Fibroblast of lung (primary cell): ENCODE data around the gene GAPDHS. TPM values are rescaled to one million over a fixed set of nuclear protein-coding genes. Genes with fewer than 3 reads are reported as not detected.

Source experiments
- DNase-seq, 2 donors: peaks; one replicate each; pipeline versions ENCODE4 v3.0.0 to v3.0.0-alpha.2; 2010; ENCODE audit warnings: low read depth in 2 of 2
- H2AFZ ChIP-seq: 2 replicates; pipeline ENCODE4 v1.5.1; 2012; ENCODE audit warnings: low read length, control low read depth, inconsistent platforms
- H3K27ac ChIP-seq: 2 replicates; pipeline ENCODE4 v1.5.1; 2011; ENCODE audit warnings: low read length, control low read depth; ENCODE audit not compliant: insufficient read depth
- H3K27me3 ChIP-seq: 2 replicates; pipeline ENCODE4 v1.5.1; 2011; ENCODE audit warnings: mild to moderate bottlenecking, low read length; ENCODE audit not compliant: control insufficient read depth, insufficient read depth
- H3K36me3 ChIP-seq: 2 replicates; pipeline ENCODE4 v1.5.1; 2011; ENCODE audit warnings: low read length; ENCODE audit not compliant: control insufficient read depth, insufficient read depth
- H3K4me1 ChIP-seq: 2 replicates; pipeline ENCODE4 v1.5.1; 2011; ENCODE audit warnings: low read length; ENCODE audit not compliant: control insufficient read depth, insufficient read depth; ENCODE audit errors: extremely low read depth
- H3K4me2 ChIP-seq: 2 replicates; pipeline ENCODE4 v1.5.1; 2011; ENCODE audit warnings: low read length, control low read depth; ENCODE audit not compliant: insufficient read depth; ENCODE audit errors: extremely low read depth
- H3K4me3 ChIP-seq, 4 experiments: fragments of 200-600 bp in 1 of 4; sonication (generic) in 1 of 4; replicated peaks in 1 of 4; 2 replicates each; pipeline ENCODE4 v1.5.1; 2011 to 2016; ENCODE audit warnings: low read length in 4 of 4, low read depth in 3 of 4, mild to moderate bottlenecking in 3 of 4, control low read depth in 2 of 4, inconsistent platforms in 1 of 4, mixed read lengths in 1 of 4; ENCODE audit not compliant: insufficient read depth in 1 of 4; ENCODE audit errors: control extremely low read depth in 1 of 4
- H3K79me2 ChIP-seq: 2 replicates; pipeline ENCODE4 v1.5.1; 2012; ENCODE audit warnings: mild to moderate bottlenecking, low read length, inconsistent platforms; ENCODE audit not compliant: control insufficient read depth, insufficient read depth
- H3K9ac ChIP-seq: 2 replicates; pipeline ENCODE4 v1.5.1; 2011; ENCODE audit warnings: mild to moderate bottlenecking, low read length, control low read depth; ENCODE audit not compliant: insufficient read depth
- H3K9me3 ChIP-seq: 2 replicates; pipeline ENCODE4 v1.5.1; 2012; ENCODE audit warnings: low read depth, low read length; ENCODE audit not compliant: control insufficient read depth, insufficient read depth
- H4K20me1 ChIP-seq: 2 replicates; pipeline ENCODE4 v1.5.1; 2011; ENCODE audit warnings: low read length; ENCODE audit not compliant: control insufficient read depth, insufficient read depth; ENCODE audit errors: extremely low read depth
- EZH2 ChIP-seq: IDR thresholded peaks from 2 replicates; pipeline ENCODE4 v1.5.1; 2012; ENCODE audit warnings: low read length, control low read depth, mild to moderate bottlenecking; ENCODE audit errors: missing control alignments
- polyA plus RNA-seq, 2 donors: library from polyadenylated mRNA; depleted of rRNA in 1 of 2; stranded (reverse) in 1 of 2; unstranded in 1 of 2; fragments of >200 nt; gene quantifications; 2 replicates each; pipeline ENCODE4 v1.2.1, GENCODE V29; 2011 to 2012; ENCODE audit warnings: missing spikeins in 1 of 2
- total RNA-seq: library from RNA; depleted of rRNA; stranded (reverse); fragments of >200 nt; gene quantifications from 2 replicates; pipeline ENCODE4 v1.2.1, GENCODE V29; 2014
- TF ChIP-seq, protein P1 (sequence below), 2 donors: IDR thresholded peaks in 1 of 2; conservative IDR thresholded peaks in 1 of 2; 1 replicate in 1 of 2; 2 replicates in 1 of 2; pipeline ENCODE4 v1.5.1; 2011 to 2012; ENCODE audit warnings: low read length in 2 of 2, control low read depth in 1 of 2, inconsistent platforms in 1 of 2, low read depth in 1 of 2, mild to moderate bottlenecking in 1 of 2

GAPDHS gene
- total and polyA plus RNA-seq, 2 donors (not counting 1 experiment from before 2014, with no cell fraction given), result not detected

DNA sequence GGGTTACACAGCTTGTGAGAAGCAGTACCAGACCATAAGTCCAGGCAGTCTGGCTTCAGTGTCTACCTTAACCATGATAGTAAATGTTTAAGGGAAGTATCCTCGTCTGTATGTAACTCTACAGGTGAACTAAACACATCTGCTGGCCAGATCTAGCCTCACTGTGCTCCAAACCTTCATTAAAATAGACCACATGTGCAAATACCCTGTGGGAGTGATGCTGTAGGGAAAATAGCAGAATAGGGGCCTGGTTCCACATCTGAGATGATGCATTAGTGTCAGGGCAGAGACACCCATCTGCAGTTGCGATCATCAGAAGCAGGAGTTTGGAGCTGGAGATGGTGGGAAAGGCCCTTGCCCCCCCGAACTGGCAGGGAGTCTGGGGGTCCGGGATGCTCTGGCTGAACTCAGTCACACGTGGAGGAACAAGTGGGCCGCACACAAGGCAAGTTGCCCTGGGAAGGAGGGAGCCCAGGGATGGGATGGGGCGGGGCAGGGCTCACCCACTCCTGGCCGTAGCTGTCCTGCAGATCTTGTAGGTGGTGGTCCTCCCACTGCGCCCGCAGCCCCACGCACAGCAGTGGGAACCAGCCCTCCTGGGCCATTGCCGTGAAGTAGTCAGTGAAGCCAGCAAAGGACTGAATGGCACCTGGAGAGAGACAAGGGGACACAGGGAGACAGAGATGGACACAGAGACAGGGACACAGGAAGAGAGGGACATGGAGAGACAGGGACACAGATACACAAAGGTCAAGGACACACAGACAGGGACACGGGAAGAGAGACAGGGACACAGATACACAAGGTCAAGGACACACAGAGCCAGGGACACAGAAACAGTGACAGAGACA lies 19.5 kb downstream of the GAPDHS start:
- TF ChIP-seq, protein P1, sequence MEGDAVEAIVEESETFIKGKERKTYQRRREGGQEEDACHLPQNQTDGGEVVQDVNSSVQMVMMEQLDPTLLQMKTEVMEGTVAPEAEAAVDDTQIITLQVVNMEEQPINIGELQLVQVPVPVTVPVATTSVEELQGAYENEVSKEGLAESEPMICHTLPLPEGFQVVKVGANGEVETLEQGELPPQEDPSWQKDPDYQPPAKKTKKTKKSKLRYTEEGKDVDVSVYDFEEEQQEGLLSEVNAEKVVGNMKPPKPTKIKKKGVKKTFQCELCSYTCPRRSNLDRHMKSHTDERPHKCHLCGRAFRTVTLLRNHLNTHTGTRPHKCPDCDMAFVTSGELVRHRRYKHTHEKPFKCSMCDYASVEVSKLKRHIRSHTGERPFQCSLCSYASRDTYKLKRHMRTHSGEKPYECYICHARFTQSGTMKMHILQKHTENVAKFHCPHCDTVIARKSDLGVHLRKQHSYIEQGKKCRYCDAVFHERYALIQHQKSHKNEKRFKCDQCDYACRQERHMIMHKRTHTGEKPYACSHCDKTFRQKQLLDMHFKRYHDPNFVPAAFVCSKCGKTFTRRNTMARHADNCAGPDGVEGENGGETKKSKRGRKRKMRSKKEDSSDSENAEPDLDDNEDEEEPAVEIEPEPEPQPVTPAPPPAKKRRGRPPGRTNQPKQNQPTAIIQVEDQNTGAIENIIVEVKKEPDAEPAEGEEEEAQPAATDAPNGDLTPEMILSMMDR (conservative IDR thresholded peaks at IDR 0.05 in 1 of 2, IDR thresholded peaks at IDR 0.05 in 1 of 2; ENCODE audit: low read depth in 1 of 2, low read length in 2 of 2), result no peak
- no peak for TF ChIP-seq EZH2
- H4K20me1 ChIP-seq, result no peaks in the 10 kb centered on the region
- no peaks in the 10 kb centered on the region for H3K9me3 ChIP-seq
- no peak overlapping the region for H2AFZ ChIP-seq
- no peaks in the 10 kb centered on the region for H3K79me2 ChIP-seq
- no peaks in the 10 kb centered on the region for H3K36me3 ChIP-seq
- no peak overlapping the region for H3K4me2 ChIP-seq
- H3K27ac ChIP-seq, result no peak overlapping the region
- no peak overlapping the region for H3K4me3 ChIP-seq
- no peaks in the 10 kb centered on the region for H3K4me1 ChIP-seq
- DNase-seq, result no peak
- H3K27me3 ChIP-seq, result peaks cover 2% of the 10 kb centered on the region
- H3K9ac ChIP-seq, result no peak overlapping the region

DNA sequence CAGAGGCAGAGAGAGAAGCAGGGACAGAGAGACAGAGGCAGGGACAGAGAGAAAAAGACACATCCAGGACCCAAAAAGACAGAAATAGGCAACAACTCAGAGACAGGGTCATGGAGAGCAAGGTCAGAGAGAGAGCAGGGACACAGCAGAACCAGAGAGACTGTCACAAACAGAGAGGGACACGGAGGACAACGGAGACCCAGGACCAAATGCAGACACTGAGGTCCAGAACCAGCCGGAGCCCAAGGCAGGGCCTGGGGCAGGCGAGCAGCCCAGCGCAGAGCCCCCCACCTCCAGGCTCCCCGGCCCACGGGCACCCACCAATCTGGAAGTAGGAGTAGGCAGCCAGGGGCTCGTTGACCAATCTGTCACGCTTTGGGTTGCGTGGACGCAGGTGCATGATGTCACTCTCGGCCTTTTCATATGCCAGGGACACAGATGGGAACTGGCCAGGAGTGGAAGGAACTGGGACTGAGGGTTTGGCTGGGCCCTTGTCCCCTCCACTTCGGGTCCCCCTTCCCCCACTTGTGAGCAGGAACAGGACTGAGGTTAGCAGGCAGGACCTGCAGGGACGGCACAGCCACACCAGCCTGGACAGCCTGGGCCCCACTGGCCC lies 20.2 kb downstream of the GAPDHS start:
- no peaks in the 10 kb centered on the region for H3K79me2 ChIP-seq
- no peak overlapping the region for H3K4me2 ChIP-seq
- H4K20me1 ChIP-seq, result no peaks in the 10 kb centered on the region
- H3K36me3 ChIP-seq, result no peaks in the 10 kb centered on the region
- TF ChIP-seq EZH2, result no peak
- TF ChIP-seq, protein P1 (conservative IDR thresholded peaks at IDR 0.05 in 1 of 2, IDR thresholded peaks at IDR 0.05 in 1 of 2; ENCODE audit: low read depth in 1 of 2, low read length in 2 of 2), result no peak
- peaks cover 5% of the 10 kb centered on the region for H3K4me1 ChIP-seq
- no peak overlapping the region for H2AFZ ChIP-seq
- peaks cover 7% of the 10 kb centered on the region for H3K27me3 ChIP-seq
- H3K9ac ChIP-seq, result no peak overlapping the region
- no peaks in the 10 kb centered on the region for H3K9me3 ChIP-seq
- no peak for DNase-seq
- H3K27ac ChIP-seq, result no peak overlapping the region
- no peak overlapping the region for H3K4me3 ChIP-seq

DNA sequence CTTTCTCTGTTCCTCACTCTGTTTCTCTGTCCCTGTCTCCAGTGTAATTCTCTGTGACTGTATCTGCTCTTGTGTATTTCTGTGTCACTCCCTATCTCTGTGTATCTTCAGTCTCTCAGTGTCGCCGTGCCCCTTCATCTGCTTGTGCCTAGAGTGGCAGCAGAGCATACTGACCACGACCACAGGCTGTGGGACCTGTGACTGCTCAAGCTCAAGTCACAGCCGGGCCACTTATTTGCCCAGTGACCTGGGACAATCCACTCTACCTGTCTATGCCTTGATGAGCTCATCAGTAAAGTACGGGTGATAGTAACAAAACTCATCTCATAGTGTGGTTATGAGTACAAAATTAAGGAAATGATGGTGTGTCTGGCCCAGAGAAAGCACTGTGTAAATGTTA lies 20.8 kb downstream of the GAPDHS start:
- H3K4me2 ChIP-seq, result no peak overlapping the region
- peaks cover 13% of the 10 kb centered on the region for H3K27me3 ChIP-seq
- no peak overlapping the region for H2AFZ ChIP-seq
- H3K9ac ChIP-seq, result no peak overlapping the region
- TF ChIP-seq, protein P1 (conservative IDR thresholded peaks at IDR 0.05 in 1 of 2, IDR thresholded peaks at IDR 0.05 in 1 of 2; ENCODE audit: low read depth in 1 of 2, low read length in 2 of 2), result no peak
- no peak for TF ChIP-seq EZH2
- H3K27ac ChIP-seq, result no peak overlapping the region
- no peaks in the 10 kb centered on the region for H4K20me1 ChIP-seq
- no peak overlapping the region for H3K4me3 ChIP-seq
- no peaks in the 10 kb centered on the region for H3K36me3 ChIP-seq
- no peaks in the 10 kb centered on the region for H3K79me2 ChIP-seq
- H3K9me3 ChIP-seq, result no peaks in the 10 kb centered on the region
- DNase-seq, result no peak
- peaks cover 5% of the 10 kb centered on the region for H3K4me1 ChIP-seq
